ENCODE results near the gene CCPG1.

CCPG1 gene

GRCh38 chr15:55318588-55319494 is 89.3 kb downstream of the CCPG1 start, which contains the start of the genes PIGB and PIGBOS1 (continued):
- TF ChIP-seq ZNF138 (tag by site-specific recombination; IDR thresholded peaks at IDR 0.05; ENCODE audit: borderline replicate concordance) (no peak), IKZF3 (tag by site-specific recombination; IDR thresholded peaks at IDR 0.05) (peak; percentile 64), KLF8 (tag by site-specific recombination; IDR thresholded peaks at IDR 0.05) (no peak), ZNF558 (tag by site-specific recombination; IDR thresholded peaks at IDR 0.05) (no peak), ZNF211 (tag by site-specific recombination; IDR thresholded peaks at IDR 0.05; ENCODE audit: low read depth) (no peak), ZNF391 (tag by site-specific recombination; IDR thresholded peaks at IDR 0.05; ENCODE audit: borderline replicate concordance, low read depth) (no peak), ZNF423 (tag by site-specific recombination; IDR thresholded peaks at IDR 0.05) (no peak), REPIN1 (tag by site-specific recombination; IDR thresholded peaks at IDR 0.05; ENCODE audit: low read depth) (peak; percentile 52; the same call in 1 of the 2 replicates), SCRT1 (tag by site-specific recombination; IDR thresholded peaks at IDR 0.05; ENCODE audit: borderline replicate concordance) (no peak), ZFHX2 (tag by site-specific recombination; conservative IDR thresholded peaks at IDR 0.05) (no peak), ZNF426 (tag by site-specific recombination; IDR thresholded peaks at IDR 0.05) (no peak), ZBTB1 (tag by site-specific recombination; IDR thresholded peaks at IDR 0.05) (no peak), OVOL3 (tag by site-specific recombination; IDR thresholded peaks at IDR 0.05) (no peak), ZNF274 (IDR thresholded peaks at IDR 0.05; ENCODE audit: low read length) (no peak), ZNF274 (tag by site-specific recombination; IDR thresholded peaks at IDR 0.05; ENCODE audit: borderline replicate concordance) (no peak), ZNF501 (tag by site-specific recombination; IDR thresholded peaks at IDR 0.05) (peak; percentile 69; the same call in 1 of the 2 replicates), ZNF664 (tag by site-specific recombination; IDR thresholded peaks at IDR 0.05) (no peak), ZNF335 (tag by site-specific recombination; conservative IDR thresholded peaks at IDR 0.05) (peak; percentile 99), ZNF670 (tag by site-specific recombination; IDR thresholded peaks at IDR 0.05; ENCODE audit: low read depth) (no peak), SP7 (tag by site-specific recombination; IDR thresholded peaks at IDR 0.05) (peak; percentile 69), ZNF175 (tag by site-specific recombination; IDR thresholded peaks at IDR 0.05) (no peak), GLIS1 (tag by site-specific recombination; IDR thresholded peaks at IDR 0.05) (no peak), ZFP69B (tag by site-specific recombination; IDR thresholded peaks at IDR 0.05) (peak; percentile 40; the same call in 1 of the 2 replicates), SALL2 (tag by site-specific recombination; IDR thresholded peaks at IDR 0.05; ENCODE audit: borderline replicate concordance) (no peak), ZNF510 (tag by site-specific recombination; IDR thresholded peaks at IDR 0.05; ENCODE audit: insufficient replicate concordance) (no peak), ZBTB8A (tag by site-specific recombination; IDR thresholded peaks at IDR 0.05) (peak; percentile 23; the same call in 1 of the 2 replicates), ZNF555 (tag by site-specific recombination; conservative IDR thresholded peaks at IDR 0.05) (no peak), ZNF645 (tag by site-specific recombination; IDR thresholded peaks at IDR 0.05) (no peak), TCF7L2 (IDR thresholded peaks at IDR 0.05; ENCODE audit: borderline replicate concordance, low read depth, low read length) (no peak)
- TF ChIP-seq, protein P1, sequence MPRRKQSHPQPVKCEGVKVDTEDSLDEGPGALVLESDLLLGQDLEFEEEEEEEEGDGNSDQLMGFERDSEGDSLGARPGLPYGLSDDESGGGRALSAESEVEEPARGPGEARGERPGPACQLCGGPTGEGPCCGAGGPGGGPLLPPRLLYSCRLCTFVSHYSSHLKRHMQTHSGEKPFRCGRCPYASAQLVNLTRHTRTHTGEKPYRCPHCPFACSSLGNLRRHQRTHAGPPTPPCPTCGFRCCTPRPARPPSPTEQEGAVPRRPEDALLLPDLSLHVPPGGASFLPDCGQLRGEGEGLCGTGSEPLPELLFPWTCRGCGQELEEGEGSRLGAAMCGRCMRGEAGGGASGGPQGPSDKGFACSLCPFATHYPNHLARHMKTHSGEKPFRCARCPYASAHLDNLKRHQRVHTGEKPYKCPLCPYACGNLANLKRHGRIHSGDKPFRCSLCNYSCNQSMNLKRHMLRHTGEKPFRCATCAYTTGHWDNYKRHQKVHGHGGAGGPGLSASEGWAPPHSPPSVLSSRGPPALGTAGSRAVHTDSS (tag by site-specific recombination; IDR thresholded peaks at IDR 0.05) = no peak
- TF ChIP-seq, protein P2, sequence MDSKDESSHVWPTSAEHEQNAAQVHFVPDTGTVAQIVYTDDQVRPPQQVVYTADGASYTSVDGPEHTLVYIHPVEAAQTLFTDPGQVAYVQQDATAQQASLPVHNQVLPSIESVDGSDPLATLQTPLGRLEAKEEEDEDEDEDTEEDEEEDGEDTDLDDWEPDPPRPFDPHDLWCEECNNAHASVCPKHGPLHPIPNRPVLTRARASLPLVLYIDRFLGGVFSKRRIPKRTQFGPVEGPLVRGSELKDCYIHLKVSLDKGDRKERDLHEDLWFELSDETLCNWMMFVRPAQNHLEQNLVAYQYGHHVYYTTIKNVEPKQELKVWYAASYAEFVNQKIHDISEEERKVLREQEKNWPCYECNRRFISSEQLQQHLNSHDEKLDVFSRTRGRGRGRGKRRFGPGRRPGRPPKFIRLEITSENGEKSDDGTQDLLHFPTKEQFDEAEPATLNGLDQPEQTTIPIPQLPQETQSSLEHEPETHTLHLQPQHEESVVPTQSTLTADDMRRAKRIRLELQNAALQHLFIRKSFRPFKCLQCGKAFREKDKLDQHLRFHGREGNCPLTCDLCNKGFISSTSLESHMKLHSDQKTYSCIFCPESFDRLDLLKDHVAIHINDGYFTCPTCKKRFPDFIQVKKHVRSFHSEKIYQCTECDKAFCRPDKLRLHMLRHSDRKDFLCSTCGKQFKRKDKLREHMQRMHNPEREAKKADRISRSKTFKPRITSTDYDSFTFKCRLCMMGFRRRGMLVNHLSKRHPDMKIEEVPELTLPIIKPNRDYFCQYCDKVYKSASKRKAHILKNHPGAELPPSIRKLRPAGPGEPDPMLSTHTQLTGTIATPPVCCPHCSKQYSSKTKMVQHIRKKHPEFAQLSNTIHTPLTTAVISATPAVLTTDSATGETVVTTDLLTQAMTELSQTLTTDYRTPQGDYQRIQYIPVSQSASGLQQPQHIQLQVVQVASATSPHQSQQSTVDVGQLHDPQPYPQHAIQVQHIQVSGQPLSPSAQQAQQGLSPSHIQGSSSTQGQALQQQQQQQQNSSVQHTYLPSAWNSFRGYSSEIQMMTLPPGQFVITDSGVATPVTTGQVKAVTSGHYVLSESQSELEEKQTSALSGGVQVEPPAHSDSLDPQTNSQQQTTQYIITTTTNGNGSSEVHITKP (tag by site-specific recombination; IDR thresholded peaks at IDR 0.05) = peak; percentile 93
- TF ChIP-seq, protein P3, sequence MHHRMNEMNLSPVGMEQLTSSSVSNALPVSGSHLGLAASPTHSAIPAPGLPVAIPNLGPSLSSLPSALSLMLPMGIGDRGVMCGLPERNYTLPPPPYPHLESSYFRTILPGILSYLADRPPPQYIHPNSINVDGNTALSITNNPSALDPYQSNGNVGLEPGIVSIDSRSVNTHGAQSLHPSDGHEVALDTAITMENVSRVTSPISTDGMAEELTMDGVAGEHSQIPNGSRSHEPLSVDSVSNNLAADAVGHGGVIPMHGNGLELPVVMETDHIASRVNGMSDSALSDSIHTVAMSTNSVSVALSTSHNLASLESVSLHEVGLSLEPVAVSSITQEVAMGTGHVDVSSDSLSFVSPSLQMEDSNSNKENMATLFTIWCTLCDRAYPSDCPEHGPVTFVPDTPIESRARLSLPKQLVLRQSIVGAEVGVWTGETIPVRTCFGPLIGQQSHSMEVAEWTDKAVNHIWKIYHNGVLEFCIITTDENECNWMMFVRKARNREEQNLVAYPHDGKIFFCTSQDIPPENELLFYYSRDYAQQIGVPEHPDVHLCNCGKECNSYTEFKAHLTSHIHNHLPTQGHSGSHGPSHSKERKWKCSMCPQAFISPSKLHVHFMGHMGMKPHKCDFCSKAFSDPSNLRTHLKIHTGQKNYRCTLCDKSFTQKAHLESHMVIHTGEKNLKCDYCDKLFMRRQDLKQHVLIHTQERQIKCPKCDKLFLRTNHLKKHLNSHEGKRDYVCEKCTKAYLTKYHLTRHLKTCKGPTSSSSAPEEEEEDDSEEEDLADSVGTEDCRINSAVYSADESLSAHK (tag by site-specific recombination; IDR thresholded peaks at IDR 0.05) = peak; percentile 52
